Neural cell (in vitro differentiated cells): ENCODE data around the gene SKAP1. TPM values are rescaled to one million over a fixed set of nuclear protein-coding genes. Genes with fewer than 3 reads are reported as not detected.

Source experiments
- H2AFZ ChIP-seq: fragments of 200-600, 300-800 bp; sonication (generic), shearing (Covaris generic); 2 replicates; pipeline ENCODE4 v1.6.0; 2014; ENCODE audit warnings: low read depth, mild to moderate bottlenecking, antibody characterized with exemption, low read length, moderate library complexity
- H3F3A ChIP-seq: fragments of 200-600 bp; shearing (Covaris generic); 2 replicates; pipeline ENCODE4 v1.6.1; 2016; ENCODE audit warnings: mild to moderate bottlenecking, moderate library complexity, mixed read lengths, antibody characterized with exemption, low read length; ENCODE audit not compliant: insufficient read depth, poor library complexity, severe bottlenecking
- H3K27ac ChIP-seq: fragments of 200-600, 300-800 bp; sonication (generic), shearing (Covaris generic); 2 replicates; pipeline ENCODE4 v1.5.1; 2014; ENCODE audit warnings: mild to moderate bottlenecking, low read length, moderate library complexity
- H3K27me3 ChIP-seq: fragments of 300-800, 200-600 bp; sonication (generic), shearing (Covaris generic); 2 replicates; pipeline ENCODE4 v1.6.0; 2014; ENCODE audit warnings: mild to moderate bottlenecking, low read depth, low read length, moderate library complexity; ENCODE audit not compliant: insufficient read depth
- H3K36me3 ChIP-seq: fragments of 300-800, 200-600 bp; sonication (generic), shearing (Covaris generic); 2 replicates; pipeline ENCODE4 v1.5.1; 2014; ENCODE audit warnings: mild to moderate bottlenecking, antibody characterized with exemption, low read length, moderate library complexity; ENCODE audit not compliant: insufficient read depth
- H3K4me2 ChIP-seq: fragments of 300-800, 200-600 bp; sonication (generic), shearing (Covaris generic); 2 replicates; pipeline ENCODE4 v1.6.0; 2014; ENCODE audit warnings: mild to moderate bottlenecking, low read length
- H3K4me3 ChIP-seq: fragments of 300-800, 200-600 bp; sonication (generic), shearing (Covaris generic); 2 replicates; pipeline ENCODE4 v1.5.1; 2014; ENCODE audit warnings: mild to moderate bottlenecking, low read length, moderate library complexity
- H3K79me2 ChIP-seq: fragments of 200-600 bp; shearing (Covaris generic); replicated peaks from 2 replicates; pipeline ENCODE4 v1.6.0; 2014; ENCODE audit warnings: mild to moderate bottlenecking, low read length, moderate library complexity; ENCODE audit not compliant: insufficient read depth
- H3K9ac ChIP-seq: fragments of 300-800, 200-600 bp; sonication (generic), shearing (Covaris generic); 2 replicates; pipeline ENCODE4 v1.6.1; 2016; ENCODE audit warnings: mild to moderate bottlenecking, low read length, mixed read lengths
- H3K9me2 ChIP-seq: fragments of 200-600 bp; shearing (Covaris generic); 2 replicates; pipeline ENCODE4 v1.6.1; 2016; ENCODE audit warnings: mild to moderate bottlenecking, low read length, mixed read lengths; ENCODE audit not compliant: insufficient read depth
- H3K9me3 ChIP-seq: fragments of 200-600, 300-800 bp; sonication (generic), shearing (Covaris generic); 2 replicates; pipeline ENCODE4 v1.6.1; 2016; ENCODE audit warnings: mild to moderate bottlenecking, mixed run types, low read length, moderate library complexity, mixed read lengths
- H4K20me1 ChIP-seq: fragments of 200-600 bp; shearing (Covaris generic); 2 replicates; pipeline ENCODE4 v1.6.1; 2016; ENCODE audit warnings: mild to moderate bottlenecking, mixed run types; ENCODE audit not compliant: insufficient read depth
- EP300 ChIP-seq: fragments of 450-650 bp; conservative IDR thresholded peaks from 2 replicates; pipeline ENCODE4 v1.6.1; 2014; ENCODE audit warnings: antibody characterized with exemption, mild to moderate bottlenecking, moderate library complexity; ENCODE audit not compliant: poor library complexity, severe bottlenecking
- EZH2 ChIP-seq: fragments of 200-600, 300-800 bp; shearing (Covaris generic), sonication (generic); IDR thresholded peaks from 2 replicates; pipeline ENCODE4 v1.6.1; 2014; ENCODE audit warnings: antibody characterized with exemption, low read length, borderline replicate concordance, mild to moderate bottlenecking; ENCODE audit not compliant: insufficient read depth, poor library complexity, severe bottlenecking
- MXI1 ChIP-seq: fragments of 450-650 bp; conservative IDR thresholded peaks from 2 replicates; pipeline ENCODE4 v1.6.1; 2014; ENCODE audit warnings: antibody characterized with exemption, mild to moderate bottlenecking; ENCODE audit not compliant: poor library complexity, severe bottlenecking
- POLR2AphosphoS5 ChIP-seq: IDR thresholded peaks from 2 replicates; pipeline ENCODE4 v1.6.1; 2012
- RAD21 ChIP-seq: fragments of 450-650 bp; conservative IDR thresholded peaks from 2 replicates; pipeline ENCODE4 v1.6.1; 2014; ENCODE audit warnings: antibody characterized with exemption, mild to moderate bottlenecking, moderate library complexity
- SMC3 ChIP-seq: fragments of 450-650 bp; conservative IDR thresholded peaks from 2 replicates; pipeline ENCODE4 v1.6.1; 2014; ENCODE audit warnings: antibody characterized with exemption, mild to moderate bottlenecking, moderate library complexity; ENCODE audit not compliant: poor library complexity
- TAF1 ChIP-seq: IDR thresholded peaks from 2 replicates; pipeline ENCODE4 v1.6.1; 2012; ENCODE audit warnings: low read depth
- polyA plus RNA-seq: library from polyadenylated mRNA; depleted of rRNA; stranded (reverse); fragments of >200 nt; gene quantifications from 2 replicates; pipeline ENCODE4 v1.2.3, GENCODE V29; 2014
- TF ChIP-seq, protein P1 (sequence below): IDR thresholded peaks from 2 replicates; pipeline ENCODE4 v1.6.1; 2012; ENCODE audit warnings: borderline replicate concordance
- TF ChIP-seq, protein P2 (sequence below): fragments of 450-650 bp; IDR thresholded peaks from 2 replicates; pipeline ENCODE4 v1.5.1; 2014; ENCODE audit warnings: antibody characterized with exemption, mild to moderate bottlenecking, moderate library complexity; ENCODE audit not compliant: poor library complexity, severe bottlenecking

Gene SKAP1
- polyA plus RNA-seq, 1 donor from 2014 or later = 0.63 TPM

DNA sequence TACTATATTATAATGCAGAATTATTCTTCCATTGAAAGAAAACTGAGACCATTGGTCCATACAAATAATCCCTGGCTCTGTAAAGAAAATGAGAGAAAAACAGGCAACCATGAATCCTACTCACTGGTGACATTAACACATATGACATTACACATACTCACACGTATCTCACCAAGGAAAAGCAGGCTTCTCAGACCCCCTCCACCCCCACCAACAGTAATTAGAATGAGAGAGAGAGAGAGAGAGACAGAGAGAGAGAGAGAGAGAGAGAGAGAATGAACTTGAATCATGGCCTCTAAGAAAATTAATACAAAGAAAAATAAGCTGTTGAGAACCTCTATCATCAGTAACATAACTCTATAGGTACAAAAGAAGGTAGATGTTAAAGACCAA is 190.4 kb downstream of the SKAP1 start:
- Histone ChIP-seq H3K4me2 (peak overlapping the region; percentile 10), H3K9me3 (no peaks in the 10 kb centered on the region), H3K79me2 (no peaks in the 10 kb centered on the region), H2AFZ (no peak overlapping the region), H3K27me3 (no peaks in the 10 kb centered on the region), H3K9ac (peak overlapping the region; percentile 49), H3F3A (no peaks in the 10 kb centered on the region), H3K27ac (peak overlapping the region; percentile 84), H4K20me1 (no peaks in the 10 kb centered on the region), H3K9me2 (no peaks in the 10 kb centered on the region), H3K36me3 (no peaks in the 10 kb centered on the region), H3K4me3 (peak overlapping the region; percentile 31)
- no peak for TF ChIP-seq POLR2AphosphoS5
- no peak for TF ChIP-seq EP300
- no peak for TF ChIP-seq EZH2
- TF ChIP-seq TAF1 = no peak
- no peak for TF ChIP-seq SMC3
- TF ChIP-seq, protein P1, sequence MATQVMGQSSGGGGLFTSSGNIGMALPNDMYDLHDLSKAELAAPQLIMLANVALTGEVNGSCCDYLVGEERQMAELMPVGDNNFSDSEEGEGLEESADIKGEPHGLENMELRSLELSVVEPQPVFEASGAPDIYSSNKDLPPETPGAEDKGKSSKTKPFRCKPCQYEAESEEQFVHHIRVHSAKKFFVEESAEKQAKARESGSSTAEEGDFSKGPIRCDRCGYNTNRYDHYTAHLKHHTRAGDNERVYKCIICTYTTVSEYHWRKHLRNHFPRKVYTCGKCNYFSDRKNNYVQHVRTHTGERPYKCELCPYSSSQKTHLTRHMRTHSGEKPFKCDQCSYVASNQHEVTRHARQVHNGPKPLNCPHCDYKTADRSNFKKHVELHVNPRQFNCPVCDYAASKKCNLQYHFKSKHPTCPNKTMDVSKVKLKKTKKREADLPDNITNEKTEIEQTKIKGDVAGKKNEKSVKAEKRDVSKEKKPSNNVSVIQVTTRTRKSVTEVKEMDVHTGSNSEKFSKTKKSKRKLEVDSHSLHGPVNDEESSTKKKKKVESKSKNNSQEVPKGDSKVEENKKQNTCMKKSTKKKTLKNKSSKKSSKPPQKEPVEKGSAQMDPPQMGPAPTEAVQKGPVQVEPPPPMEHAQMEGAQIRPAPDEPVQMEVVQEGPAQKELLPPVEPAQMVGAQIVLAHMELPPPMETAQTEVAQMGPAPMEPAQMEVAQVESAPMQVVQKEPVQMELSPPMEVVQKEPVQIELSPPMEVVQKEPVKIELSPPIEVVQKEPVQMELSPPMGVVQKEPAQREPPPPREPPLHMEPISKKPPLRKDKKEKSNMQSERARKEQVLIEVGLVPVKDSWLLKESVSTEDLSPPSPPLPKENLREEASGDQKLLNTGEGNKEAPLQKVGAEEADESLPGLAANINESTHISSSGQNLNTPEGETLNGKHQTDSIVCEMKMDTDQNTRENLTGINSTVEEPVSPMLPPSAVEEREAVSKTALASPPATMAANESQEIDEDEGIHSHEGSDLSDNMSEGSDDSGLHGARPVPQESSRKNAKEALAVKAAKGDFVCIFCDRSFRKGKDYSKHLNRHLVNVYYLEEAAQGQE = no peak
- no peak for TF ChIP-seq RAD21
- TF ChIP-seq MXI1 = no peak
- TF ChIP-seq, protein P2, sequence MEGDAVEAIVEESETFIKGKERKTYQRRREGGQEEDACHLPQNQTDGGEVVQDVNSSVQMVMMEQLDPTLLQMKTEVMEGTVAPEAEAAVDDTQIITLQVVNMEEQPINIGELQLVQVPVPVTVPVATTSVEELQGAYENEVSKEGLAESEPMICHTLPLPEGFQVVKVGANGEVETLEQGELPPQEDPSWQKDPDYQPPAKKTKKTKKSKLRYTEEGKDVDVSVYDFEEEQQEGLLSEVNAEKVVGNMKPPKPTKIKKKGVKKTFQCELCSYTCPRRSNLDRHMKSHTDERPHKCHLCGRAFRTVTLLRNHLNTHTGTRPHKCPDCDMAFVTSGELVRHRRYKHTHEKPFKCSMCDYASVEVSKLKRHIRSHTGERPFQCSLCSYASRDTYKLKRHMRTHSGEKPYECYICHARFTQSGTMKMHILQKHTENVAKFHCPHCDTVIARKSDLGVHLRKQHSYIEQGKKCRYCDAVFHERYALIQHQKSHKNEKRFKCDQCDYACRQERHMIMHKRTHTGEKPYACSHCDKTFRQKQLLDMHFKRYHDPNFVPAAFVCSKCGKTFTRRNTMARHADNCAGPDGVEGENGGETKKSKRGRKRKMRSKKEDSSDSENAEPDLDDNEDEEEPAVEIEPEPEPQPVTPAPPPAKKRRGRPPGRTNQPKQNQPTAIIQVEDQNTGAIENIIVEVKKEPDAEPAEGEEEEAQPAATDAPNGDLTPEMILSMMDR = no peak

DNA sequence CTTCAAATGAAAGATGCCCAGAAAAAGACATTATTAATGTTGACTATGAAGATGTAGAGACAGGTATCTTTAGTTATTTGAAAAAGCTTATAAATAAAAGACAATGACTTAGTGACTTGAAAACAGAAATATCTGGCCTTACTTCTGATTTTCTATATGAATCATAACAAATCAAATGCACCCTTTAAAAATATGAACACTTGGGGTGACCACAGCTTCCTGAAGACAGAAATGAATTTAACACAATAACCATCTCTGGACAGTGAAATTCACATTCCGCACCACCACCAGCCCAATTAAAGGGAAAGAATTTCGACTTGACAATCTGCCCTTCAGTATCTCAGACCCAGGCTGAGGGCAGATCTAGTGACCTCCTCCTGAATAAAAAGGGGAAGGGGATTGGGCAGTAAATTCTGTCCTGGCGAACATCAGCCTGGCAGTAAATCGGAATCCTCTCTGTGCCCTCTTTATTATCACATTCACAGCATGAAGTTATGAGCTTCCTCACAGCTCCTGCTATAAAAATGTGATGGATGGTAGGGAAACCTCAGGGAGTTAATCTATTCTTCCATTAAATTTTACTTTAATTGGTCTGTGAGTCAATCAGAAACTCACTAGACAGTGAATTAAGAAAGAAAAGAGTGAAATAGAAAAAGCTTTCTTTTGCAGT is 190.9 kb downstream of the SKAP1 start:
- peak overlapping the region; percentile 49 for H3K9ac ChIP-seq
- no peaks in the 10 kb centered on the region for H3K36me3 ChIP-seq
- peak overlapping the region; percentile 84 for H3K27ac ChIP-seq
- H3K4me2 ChIP-seq = peak overlapping the region; percentile 10
- no peaks in the 10 kb centered on the region for H3K79me2 ChIP-seq
- H3K9me2 ChIP-seq = no peaks in the 10 kb centered on the region
- H3K27me3 ChIP-seq = no peaks in the 10 kb centered on the region
- H3K4me3 ChIP-seq = peak overlapping the region; percentile 19
- no peaks in the 10 kb centered on the region for H4K20me1 ChIP-seq
- TF ChIP-seq EZH2 (no peak), POLR2AphosphoS5 (no peak), TAF1 (no peak), RAD21 (no peak), EP300 (no peak), SMC3 (no peak), MXI1 (no peak)
- TF ChIP-seq, protein P1 = no peak
- TF ChIP-seq, protein P2 = no peak
- H3K9me3 ChIP-seq = no peaks in the 10 kb centered on the region
- no peaks in the 10 kb centered on the region for H3F3A ChIP-seq
- no peak overlapping the region for H2AFZ ChIP-seq
